Stimulated activated CD4-positive, alpha-beta T cell treated with anti-CD3 and anti-CD28 coated beads, TNF-alpha, amount 100 ng/mL, for 48 hours (primary cell): ENCODE data around the gene PDE8A.
A peak's percentile ranks its signal among the peaks of the same experiment; 100 is the strongest.
"Not testable (repeated sequence)": the region's sequence is repeated elsewhere in the genome, so short reads cannot be mapped to it uniquely, and the experiment has no call there.

ENCODE experiments used
- DNase-seq, 3 donors: peaks; one replicate each; pipeline ENCODE4 v3.0.0-alpha.2; 2020; ENCODE audit warnings: low read depth in 3 of 3

The PDE8A gene

GRCh38 chr15:84961707-84962106, 19.9 kb upstream of the PDE8A start:
- no peak for DNase-seq

- no peak for DNase-seq
These were observed 18.7 kb upstream of the PDE8A start for GRCh38 chr15:84962955-84963354.

GRCh38 chr15:84967380-84967779, 14.3 kb upstream of the PDE8A start:
- no peak for DNase-seq

DNA sequence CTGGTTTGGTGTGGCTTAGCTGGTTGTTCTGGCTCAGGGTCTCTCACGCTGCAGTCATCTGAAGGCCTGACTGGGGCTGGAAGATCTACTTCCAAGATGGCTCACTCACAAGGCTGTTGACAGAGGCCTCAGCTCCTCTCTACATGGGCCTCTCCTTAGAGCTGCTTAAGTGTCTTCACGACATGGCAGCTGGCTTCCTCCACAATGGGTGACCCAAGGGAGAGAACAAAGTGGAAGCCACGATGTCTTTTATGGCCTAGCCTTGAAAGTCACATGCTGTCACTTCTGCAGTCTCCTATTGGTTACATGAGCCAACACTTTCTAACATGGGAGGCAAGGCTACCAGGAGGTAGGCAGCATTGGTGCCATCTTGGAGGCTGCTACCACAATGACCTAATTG, 13.4 kb upstream of the PDE8A start:
- no peak for DNase-seq

GRCh38 chr15:84969257-84969656, 12.4 kb upstream of the PDE8A start:
- no peak for DNase-seq

DNA sequence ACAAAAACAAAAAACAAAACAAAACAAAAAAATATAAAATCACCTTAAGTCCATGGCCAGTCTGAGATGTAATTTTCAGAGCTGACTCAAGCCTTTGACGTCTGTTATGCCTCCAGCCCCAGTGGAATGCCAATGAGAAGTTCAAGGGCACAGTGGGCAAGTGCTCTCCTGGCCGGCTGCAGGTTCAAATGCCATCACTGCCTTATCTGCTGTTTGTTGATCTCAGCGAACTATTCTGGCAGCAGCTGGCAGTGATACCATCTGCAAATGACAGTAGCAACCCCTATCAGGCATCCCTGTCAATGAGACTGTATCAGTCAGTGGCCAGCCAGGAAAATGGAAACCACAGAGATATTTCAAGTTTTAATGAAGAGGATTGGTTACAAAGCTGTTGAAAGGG, 10.8 kb upstream of the PDE8A start:
- no peak for DNase-seq

GRCh38 chr15:84973492-84974460, 7.9 kb upstream of the PDE8A start:
- no peak for DNase-seq

GRCh38 chr15:84975871-84976351, 5.7 kb upstream of the PDE8A start:
- no peak for DNase-seq

DNA sequence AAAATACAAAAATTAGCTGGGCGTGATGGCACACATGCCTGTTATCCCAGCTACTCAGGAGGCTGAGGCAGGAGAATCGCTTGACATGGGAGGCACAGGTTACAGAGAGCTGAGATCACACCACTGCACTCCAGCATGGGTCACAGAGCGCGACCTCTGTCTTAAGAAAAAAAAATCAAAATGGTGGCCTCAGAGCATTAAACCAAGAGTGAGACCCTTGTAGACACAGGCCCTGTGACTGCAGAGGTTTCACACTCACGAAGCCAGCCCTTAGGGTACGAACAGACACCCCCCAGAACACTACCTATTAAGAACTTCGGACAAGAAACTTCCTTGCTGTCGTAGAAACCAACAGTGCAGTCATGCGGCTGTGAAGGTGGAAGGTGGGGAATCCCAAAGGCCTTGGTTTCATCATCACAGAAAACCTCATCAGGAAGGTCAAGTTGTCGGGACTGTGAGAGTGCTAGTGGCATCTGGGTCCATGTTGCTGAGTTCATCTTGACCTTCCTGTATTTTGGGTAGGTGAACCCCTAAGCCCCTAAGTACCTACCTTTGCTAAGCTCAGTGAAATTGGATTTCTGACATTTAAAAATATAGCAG, 4.8 kb upstream of the PDE8A start:
- DNase-seq, result no peak

- no peak for DNase-seq
These were observed 2.0 kb upstream of the PDE8A start for GRCh38 chr15:84979651-84980050.

DNA sequence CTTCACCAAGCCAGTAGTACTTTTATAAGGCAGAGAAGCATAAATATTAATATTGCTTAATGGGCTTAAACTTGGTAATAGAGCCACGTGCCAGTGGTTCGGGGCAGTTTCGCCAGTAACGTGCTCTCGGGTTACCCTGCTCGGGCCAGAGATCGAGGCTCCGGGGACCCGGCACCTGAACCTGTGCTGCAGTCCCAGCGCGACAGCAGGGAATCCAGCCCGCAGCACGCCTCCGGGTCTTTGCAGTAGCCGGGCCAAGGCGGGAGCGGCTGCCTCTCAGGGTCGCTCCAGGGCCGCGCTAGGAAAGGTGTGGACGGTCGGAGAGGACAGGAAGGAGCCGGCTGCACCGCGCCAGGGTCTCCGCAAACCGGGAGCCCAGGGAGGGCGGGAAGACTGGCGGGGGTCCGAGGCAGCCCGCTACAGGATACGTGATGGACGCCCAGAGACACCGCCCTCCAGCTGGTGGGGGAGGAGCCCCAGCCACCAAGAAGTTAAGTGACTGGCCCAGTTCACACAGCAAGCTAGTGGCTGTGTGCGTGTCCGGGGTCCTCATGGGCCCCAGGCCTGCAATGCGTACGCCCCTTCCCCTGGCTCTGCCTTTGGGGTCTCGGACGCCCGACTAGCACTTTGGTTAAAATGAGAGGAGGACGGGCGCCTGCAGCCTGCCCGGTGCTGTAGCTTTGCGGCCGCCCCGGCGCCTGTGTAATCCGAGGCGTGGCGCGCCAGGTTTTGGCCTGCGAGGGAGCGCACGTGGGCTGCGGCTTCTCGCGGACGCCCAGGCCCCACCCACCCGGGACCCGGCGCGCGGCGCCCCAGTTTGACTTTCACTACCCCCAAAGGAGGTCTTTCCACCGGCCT, 1.2 kb upstream of the PDE8A start:
- peak; percentile 61 to 77 (median 69) for DNase-seq

DNA sequence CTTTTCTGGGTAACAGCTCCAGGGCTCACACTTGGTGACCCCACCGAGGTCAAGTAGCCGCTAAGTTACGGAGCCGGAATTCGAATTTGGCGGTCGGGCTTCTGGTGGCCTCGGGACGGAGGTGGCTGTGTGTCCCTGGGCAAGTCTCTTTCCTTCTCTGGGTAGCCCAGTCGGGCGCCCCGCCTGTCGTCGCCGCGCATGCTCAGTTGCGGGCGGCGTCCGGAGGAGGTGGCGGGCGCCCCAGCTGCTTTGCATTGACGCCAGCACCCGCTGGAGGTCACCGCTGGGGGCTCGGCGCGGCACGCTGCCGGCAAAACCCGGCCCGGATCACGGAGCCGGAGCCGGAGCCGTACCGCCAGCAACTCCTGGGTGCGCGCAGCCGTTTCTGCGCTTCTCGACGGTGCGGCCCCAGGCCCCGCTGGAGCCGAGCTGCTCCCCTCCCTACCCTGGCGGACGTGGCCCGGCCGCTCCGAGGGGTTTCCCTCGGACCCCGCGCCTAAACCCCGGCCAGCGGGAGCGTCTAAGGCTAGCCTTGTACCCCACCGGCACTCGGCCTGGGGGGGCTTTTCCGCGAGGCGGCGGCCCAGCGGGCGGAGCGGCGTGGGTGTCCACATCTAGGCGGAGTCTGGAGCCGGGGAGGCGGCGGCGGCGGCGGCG, 474 bp upstream of the PDE8A start:
- DNase-seq, result peak; percentile 90 to 94 (median 92)

- DNase-seq, result peak in 2 of 3 donors; percentile 21 to 33
These were observed 755 bp downstream of the PDE8A start for GRCh38 chr15:84982301-84982920.

- DNase-seq, result no peak
These were observed 1.6 kb downstream of the PDE8A start for GRCh38 chr15:84983294-84983693.

DNA sequence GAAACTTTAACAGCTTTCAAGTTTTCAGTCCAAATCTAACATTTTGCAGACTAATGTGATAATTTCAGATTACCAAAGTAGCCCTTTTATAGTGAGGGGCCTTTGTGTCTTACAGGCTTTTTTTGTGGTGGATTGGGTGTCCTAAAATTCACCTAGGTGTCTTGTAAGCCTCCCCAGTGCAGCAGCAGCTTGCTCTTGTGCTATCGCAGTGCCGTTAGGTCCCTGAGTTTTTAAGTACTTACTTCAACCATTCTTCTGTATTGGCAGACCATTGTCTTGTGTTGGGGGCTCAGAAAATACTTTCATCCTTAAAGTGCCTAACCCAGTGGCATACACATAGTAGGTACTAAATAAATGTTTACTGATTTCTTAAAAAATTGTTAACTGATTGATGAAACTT, 2.1 kb downstream of the PDE8A start:
- no peak for DNase-seq

- DNase-seq, result no peak
These were observed 3.5 kb downstream of the PDE8A start for GRCh38 chr15:84985158-84985557.

DNA sequence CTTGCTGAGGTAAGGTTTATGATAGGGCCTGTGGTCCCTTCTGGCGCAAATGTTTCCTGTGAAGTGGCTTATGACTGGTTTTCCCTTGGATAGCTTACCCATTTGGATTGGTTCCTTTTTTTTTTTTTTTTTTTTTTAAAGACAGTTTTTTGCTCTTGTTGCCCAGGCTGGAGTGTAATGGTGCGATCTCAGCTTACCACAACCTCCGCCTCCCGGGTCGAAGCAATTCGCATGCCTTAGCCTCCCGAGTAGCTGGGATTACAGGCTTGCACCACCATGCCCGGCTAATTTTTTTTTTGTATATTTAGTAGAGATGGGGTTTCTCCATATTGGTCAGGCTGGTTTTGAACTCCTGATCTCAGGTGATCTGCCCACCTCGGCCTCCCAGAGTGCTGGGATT, 5.7 kb downstream of the PDE8A start:
- DNase-seq, result not testable (repeated sequence)

GRCh38 chr15:84987949-84988624, 6.4 kb downstream of the PDE8A start:
- no peak for DNase-seq

DNA sequence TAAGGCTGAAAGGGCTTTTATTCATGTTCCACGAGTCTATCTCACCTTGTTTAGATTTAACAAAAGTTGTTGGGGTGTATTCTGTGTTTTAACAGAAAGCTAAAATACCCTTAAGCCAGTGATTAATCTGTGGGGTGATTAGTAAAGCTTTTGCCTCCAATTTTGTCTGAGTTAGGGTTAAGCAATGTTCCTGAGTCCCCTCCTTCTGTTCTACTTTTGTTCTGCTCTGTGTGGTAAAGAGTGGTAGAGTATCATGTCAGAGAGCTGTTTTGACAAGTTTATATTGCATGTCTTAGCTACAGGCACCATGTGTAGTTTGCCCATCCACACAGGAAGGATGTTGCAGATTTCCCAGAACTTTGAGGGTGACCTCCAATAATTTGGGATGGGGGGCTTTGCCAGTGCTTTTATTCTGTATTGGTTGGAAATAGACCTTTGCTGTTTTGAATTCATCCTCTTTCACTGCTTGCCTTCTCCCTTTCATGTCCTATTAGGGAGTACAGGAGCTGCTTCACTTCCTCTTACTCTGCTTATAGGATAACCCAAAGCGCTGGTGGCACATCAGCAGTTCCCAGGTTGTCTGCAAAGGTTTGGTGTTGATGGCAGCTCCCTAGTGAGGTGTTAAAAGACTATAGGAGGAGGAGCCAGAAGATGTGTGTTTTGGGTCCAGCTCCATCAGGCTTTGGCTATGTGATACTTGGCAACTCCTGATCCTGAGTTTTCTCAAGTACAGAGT, 7.4 kb downstream of the PDE8A start:
- no peak for DNase-seq

DNA sequence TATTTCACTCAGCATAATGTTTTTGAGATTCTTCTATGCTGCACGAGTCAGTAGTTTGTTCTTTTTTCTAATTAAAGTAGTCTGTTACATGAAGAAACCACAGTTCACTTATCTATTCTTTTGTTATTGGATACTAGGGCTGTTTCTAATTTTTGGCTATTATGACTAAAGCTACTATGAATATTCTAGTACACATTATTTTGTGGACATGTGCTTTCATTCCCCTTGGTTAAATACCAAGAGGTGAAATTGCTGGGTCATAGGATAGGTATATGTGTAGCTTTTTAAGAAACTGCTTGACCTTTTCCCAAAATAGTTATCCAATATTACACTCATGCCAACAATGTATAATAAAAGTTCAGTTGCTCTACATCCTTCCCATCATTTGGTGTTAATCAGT, 8.9 kb downstream of the PDE8A start:
- no peak for DNase-seq
